ENCODE measurements around the gene NKX2-3. TPM values are rescaled to one million over a fixed set of nuclear protein-coding genes. Genes with fewer than 3 reads are reported as not detected.

The NKX2-3 gene
- total and polyA plus RNA-seq, 8 donors, result 0.28 to 6.2 (median 1.3) TPM

DNA sequence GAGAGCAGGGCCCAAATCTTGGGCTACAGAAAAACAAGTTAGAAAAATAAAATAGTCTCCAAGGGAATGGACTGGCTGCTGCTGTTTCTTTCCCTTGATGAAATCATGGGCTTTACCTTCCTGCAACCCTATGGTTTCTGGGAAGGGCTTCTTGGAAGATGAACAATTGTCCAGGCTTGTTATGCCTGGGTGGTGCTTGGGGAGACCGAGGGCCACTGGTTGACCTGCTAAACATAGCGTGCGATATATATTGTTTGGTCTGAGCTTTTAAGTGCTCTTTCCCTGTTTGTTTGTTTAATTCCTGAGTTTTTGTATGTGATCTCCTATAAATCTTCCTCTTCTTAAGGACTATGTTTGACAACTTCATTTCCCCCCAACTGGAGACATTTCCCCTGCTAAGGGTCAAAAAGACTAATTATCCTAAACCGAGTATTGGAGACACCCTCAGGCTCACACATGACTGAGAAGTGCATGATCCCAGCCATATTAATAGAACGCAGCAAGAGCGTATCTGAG lies 49.6 kb downstream of the NKX2-3 start:
- TF ChIP-seq, protein P1, sequence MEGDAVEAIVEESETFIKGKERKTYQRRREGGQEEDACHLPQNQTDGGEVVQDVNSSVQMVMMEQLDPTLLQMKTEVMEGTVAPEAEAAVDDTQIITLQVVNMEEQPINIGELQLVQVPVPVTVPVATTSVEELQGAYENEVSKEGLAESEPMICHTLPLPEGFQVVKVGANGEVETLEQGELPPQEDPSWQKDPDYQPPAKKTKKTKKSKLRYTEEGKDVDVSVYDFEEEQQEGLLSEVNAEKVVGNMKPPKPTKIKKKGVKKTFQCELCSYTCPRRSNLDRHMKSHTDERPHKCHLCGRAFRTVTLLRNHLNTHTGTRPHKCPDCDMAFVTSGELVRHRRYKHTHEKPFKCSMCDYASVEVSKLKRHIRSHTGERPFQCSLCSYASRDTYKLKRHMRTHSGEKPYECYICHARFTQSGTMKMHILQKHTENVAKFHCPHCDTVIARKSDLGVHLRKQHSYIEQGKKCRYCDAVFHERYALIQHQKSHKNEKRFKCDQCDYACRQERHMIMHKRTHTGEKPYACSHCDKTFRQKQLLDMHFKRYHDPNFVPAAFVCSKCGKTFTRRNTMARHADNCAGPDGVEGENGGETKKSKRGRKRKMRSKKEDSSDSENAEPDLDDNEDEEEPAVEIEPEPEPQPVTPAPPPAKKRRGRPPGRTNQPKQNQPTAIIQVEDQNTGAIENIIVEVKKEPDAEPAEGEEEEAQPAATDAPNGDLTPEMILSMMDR (IDR thresholded peaks at IDR 0.05), result no peak
- FAIRE-seq (no peak), ATAC-seq (no peak), DNase-seq (no peak)
- Histone ChIP-seq H3K27ac (no peak overlapping the region), H3K36me3 (no peaks in the 10 kb centered on the region), H3K9me3 (no peaks in the 10 kb centered on the region), H3K27me3 (no peaks in the 10 kb centered on the region), H3K4me3 (no peak overlapping the region), H3K4me1 (no peaks in the 10 kb centered on the region)
- WGBS, 2 donors, result 65 to 69% methylated on average over 6 of the region's 6 CpGs
- intact Hi-C loops (cut with DNase I), result no loop called here

DNA sequence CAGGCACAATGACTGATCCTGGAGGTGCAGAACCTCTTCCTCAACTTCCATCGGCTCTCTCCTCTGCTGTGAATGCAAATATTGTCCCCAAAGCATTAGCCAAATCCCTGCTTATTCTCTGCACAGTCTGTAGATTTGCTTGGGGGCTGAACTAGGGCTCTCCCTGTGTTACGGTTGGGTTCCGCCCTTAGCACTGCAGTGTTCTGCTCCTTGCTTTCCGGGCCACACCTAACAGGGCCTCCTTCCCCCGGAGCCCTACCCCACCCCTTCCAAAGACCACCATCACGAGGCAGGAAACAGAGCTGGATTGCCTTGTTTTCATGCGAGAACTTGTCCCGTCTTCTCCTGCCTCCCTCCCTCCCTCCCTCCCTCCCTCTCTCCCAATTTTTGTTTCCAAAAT lies 50.9 kb downstream of the NKX2-3 start:
- Histone ChIP-seq H3K36me3 (no peaks in the 10 kb centered on the region), H3K9me3 (no peaks in the 10 kb centered on the region), H3K4me3 (no peak overlapping the region), H3K27ac (no peak overlapping the region), H3K4me1 (no peaks in the 10 kb centered on the region), H3K27me3 (no peaks in the 10 kb centered on the region)
- intact Hi-C loops (cut with DNase I), result no loop called here
- DNase-seq (no peak), FAIRE-seq (no peak), ATAC-seq (no peak)
- 62 to 81% methylated on average over 8 of the region's 8 CpGs for WGBS, 2 donors
- TF ChIP-seq, protein P1 (IDR thresholded peaks at IDR 0.05), result no peak

Other genes with a start within 250 kb of the NKX2-3 start
- 1 to 10 TPM; 1.1 to 1.6 (median 1.3) TPM for gene CNNM1, start 203.6 kb upstream of the NKX2-3 start, total RNA-seq
- gene CNNM1, start 203.6 kb upstream of the NKX2-3 start, polyA plus RNA-seq, result 1 to 10 TPM in 1 of 2 donors, under 1 TPM in 1; 0.53 to 1.6 TPM
- gene GOT1, start 102.3 kb upstream of the NKX2-3 start, total RNA-seq, result 10 to 100 TPM in 4 of 6 donors, 1 to 10 TPM in 2; 8.0 to 34.0 (median 14.1) TPM
- 10 to 100 TPM in 1 of 2 donors, 1 to 10 TPM in 1; 9.6 to 27.1 TPM for gene GOT1, start 102.3 kb upstream of the NKX2-3 start, polyA plus RNA-seq
- gene SLC25A28, start 87.5 kb downstream of the NKX2-3 start, total RNA-seq, result 10 to 100 TPM; 18.8 to 29.1 (median 23.8) TPM
- gene SLC25A28, start 87.5 kb downstream of the NKX2-3 start, polyA plus RNA-seq, result 100 to 1,000 TPM in 1 of 2 donors, 10 to 100 TPM in 1; 88.7 to 128 TPM
- gene ENTPD7, start 126.6 kb downstream of the NKX2-3 start, total RNA-seq, result 10 to 100 TPM in 4 of 6 donors, 1 to 10 TPM in 2; 8.4 to 19.8 (median 14.4) TPM
- gene ENTPD7, start 126.6 kb downstream of the NKX2-3 start, polyA plus RNA-seq, result 1 to 10 TPM; 1.8 to 1.9 TPM
- gene COX15, start 199.2 kb downstream of the NKX2-3 start, total RNA-seq, result 10 to 100 TPM; 11.8 to 18.4 (median 16.6) TPM
- gene COX15, start 199.2 kb downstream of the NKX2-3 start, polyA plus RNA-seq, result 10 to 100 TPM in 1 of 2 donors, 1 to 10 TPM in 1; 5.8 to 13.5 TPM
- gene CUTC, start 199.3 kb downstream of the NKX2-3 start, total RNA-seq, result 10 to 100 TPM in 1 of 6 donors, 1 to 10 TPM in 5; 5.4 to 10.0 (median 7.2) TPM
- gene CUTC, start 199.3 kb downstream of the NKX2-3 start, polyA plus RNA-seq, result 10 to 100 TPM; 13.2 to 14.5 TPM
- 1 to 10 TPM in 3 of 6 donors, under 1 TPM in 3; 0.67 to 1.7 (median 1.1) TPM for gene ABCC2, start 249.7 kb downstream of the NKX2-3 start, total RNA-seq
- 1 to 10 TPM in 1 of 2 donors, under 1 TPM in 1; 0.91 to 1.4 TPM for gene ABCC2, start 249.7 kb downstream of the NKX2-3 start, polyA plus RNA-seq